Choroid plexus epithelial cell (primary cell): ENCODE measurements around the gene LRWD1.
"Not testable (repeated sequence)": the region's sequence is repeated elsewhere in the genome, so short reads cannot be mapped to it uniquely, and the experiment has no call there.

ENCODE experiments used
- DNase-seq: peaks from one replicate; pipeline ENCODE4 v3.0.0-alpha.2; 2010; ENCODE audit warnings: low read depth
- H3K4me3 ChIP-seq: 2 replicates; pipeline ENCODE4 v1.5.1; 2011; ENCODE audit warnings: low read depth, mild to moderate bottlenecking, control low read depth, low read length, moderate library complexity
- CTCF ChIP-seq: conservative IDR thresholded peaks from 2 replicates; pipeline ENCODE4 v1.5.1; 2011; ENCODE audit warnings: low read depth, mild to moderate bottlenecking, control low read depth, inconsistent platforms, low read length, moderate library complexity

Gene LRWD1

GRCh38 chr7:102469351-102469971 lies 4.7 kb downstream of the LRWD1 start:
- H3K4me3 ChIP-seq, result no peak overlapping the region
- TF ChIP-seq CTCF, result no peak
- DNase-seq, result no peak

GRCh38 chr7:102469972-102470825 lies 5.4 kb downstream of the LRWD1 start:
- DNase-seq, result no peak
- TF ChIP-seq CTCF, result no peak
- no peak overlapping the region for H3K4me3 ChIP-seq

GRCh38 chr7:102471791-102472125 lies 7.0 kb downstream of the LRWD1 start:
- DNase-seq, result no peak
- TF ChIP-seq CTCF, result no peak
- no peak overlapping the region for H3K4me3 ChIP-seq

- TF ChIP-seq CTCF, result no peak
- no peak overlapping the region for H3K4me3 ChIP-seq
- no peak for DNase-seq
Measured at GRCh38 chr7:102472126-102473041, 7.6 kb downstream of the LRWD1 start.

- no peak overlapping the region for H3K4me3 ChIP-seq
- TF ChIP-seq CTCF, result no peak
- DNase-seq, result no peak
Measured at GRCh38 chr7:102473271-102473991, 8.6 kb downstream of the LRWD1 start.

GRCh38 chr7:102474116-102474515 lies 9.3 kb downstream of the LRWD1 start:
- H3K4me3 ChIP-seq, DNase-seq: not testable (repeated sequence)

GRCh38 chr7:102474736-102475435 lies 10.1 kb downstream of the LRWD1 start:
- not testable (repeated sequence) for DNase-seq, H3K4me3 ChIP-seq

GRCh38 chr7:102478314-102479208 lies 13.8 kb downstream of the LRWD1 start, which contains the start of gene POLR2J:
Gene POLR2J (minus strand): TSS chr7:102478922. CDS start chr7:102478860, 62 bp downstream.
- peak; percentile 42 for DNase-seq
- peak within 1 kb of the TSS; percentile 51 for H3K4me3 ChIP-seq

GRCh38 chr7:102479209-102479584 lies 14.4 kb downstream of the LRWD1 start:
- H3K4me3 ChIP-seq, DNase-seq: not testable (repeated sequence)
